Measurements from ENCODE around the gene TIGD4. TPM values are rescaled to one million over a fixed set of nuclear protein-coding genes. Genes with fewer than 3 reads are reported as not detected.
A peak's percentile ranks its signal among the peaks of the same experiment; 100 is the strongest.

The TIGD4 gene
- total RNA-seq, result under 0.01 TPM

GRCh38 chr4:152779513-152780266 is at the start of gene TIGD4, which contains the start of gene ARFIP1:
TIGD4 (minus strand) TSS chr4:152779730; CDS start chr4:152771004, 8,726 bp downstream.
ARFIP1 (plus strand) TSS chr4:152779954; CDS start chr4:152829634, 49,680 bp downstream.
- Histone ChIP-seq H3K4me1 (ENCODE audit: insufficient read depth, low read length) (peaks cover 38% of the 10 kb centered on the region), H3K9me3 (ENCODE audit: low read depth, low read length) (no peaks in the 10 kb centered on the region), H3K4me3 (ENCODE audit: low read length) (peak within 1 kb of the TSS; percentile 84), H3K27me3 (ENCODE audit: insufficient read depth, low read length) (no peaks in the 10 kb centered on the region)

GRCh38 chr4:152828122-152828521 is 48.6 kb upstream of the TIGD4 start:
- Histone ChIP-seq H3K27me3 (ENCODE audit: insufficient read depth, low read length) (no peaks in the 10 kb centered on the region), H3K9me3 (ENCODE audit: low read depth, low read length) (no peaks in the 10 kb centered on the region), H3K4me3 (ENCODE audit: low read length) (no peak overlapping the region), H3K4me1 (ENCODE audit: insufficient read depth, low read length) (no peaks in the 10 kb centered on the region)

GRCh38 chr4:152825336-152825735 is 45.8 kb upstream of the TIGD4 start:
- peaks cover 4% of the 10 kb centered on the region for H3K4me1 ChIP-seq (ENCODE audit: insufficient read depth, low read length)
- no peaks in the 10 kb centered on the region for H3K9me3 ChIP-seq (ENCODE audit: low read depth, low read length)
- H3K4me3 ChIP-seq (ENCODE audit: low read length), result no peak overlapping the region
- H3K27me3 ChIP-seq (ENCODE audit: insufficient read depth, low read length), result no peaks in the 10 kb centered on the region

- no peaks in the 10 kb centered on the region for H3K27me3 ChIP-seq (ENCODE audit: insufficient read depth, low read length)
- H3K4me3 ChIP-seq (ENCODE audit: low read length), result no peak overlapping the region
- H3K9me3 ChIP-seq (ENCODE audit: low read depth, low read length), result no peaks in the 10 kb centered on the region
- H3K4me1 ChIP-seq (ENCODE audit: insufficient read depth, low read length), result peaks cover 11% of the 10 kb centered on the region
Observed at GRCh38 chr4:152824561-152824960, 45.0 kb upstream of the TIGD4 start.

GRCh38 chr4:152822323-152822722 is 42.8 kb upstream of the TIGD4 start:
- Histone ChIP-seq H3K4me1 (ENCODE audit: insufficient read depth, low read length) (peaks cover 22% of the 10 kb centered on the region), H3K4me3 (ENCODE audit: low read length) (no peak overlapping the region), H3K27me3 (ENCODE audit: insufficient read depth, low read length) (no peaks in the 10 kb centered on the region), H3K9me3 (ENCODE audit: low read depth, low read length) (no peaks in the 10 kb centered on the region)

- Histone ChIP-seq H3K4me3 (ENCODE audit: low read length) (no peak overlapping the region), H3K4me1 (ENCODE audit: insufficient read depth, low read length) (peaks cover 35% of the 10 kb centered on the region)
Observed at GRCh38 chr4:152820073-152820472, 40.5 kb upstream of the TIGD4 start.

GRCh38 chr4:152819026-152819645 is 39.6 kb upstream of the TIGD4 start:
- Histone ChIP-seq H3K9me3 (ENCODE audit: low read depth, low read length) (peaks cover 6% of the 10 kb centered on the region), H3K4me3 (ENCODE audit: low read length) (no peak overlapping the region), H3K4me1 (ENCODE audit: insufficient read depth, low read length) (peaks cover 43% of the 10 kb centered on the region), H3K27me3 (ENCODE audit: insufficient read depth, low read length) (no peaks in the 10 kb centered on the region)

More at GRCh38 chr4:152820073-152820472, 40.5 kb upstream of the TIGD4 start:
- Histone ChIP-seq H3K9me3 (ENCODE audit: low read depth, low read length) (no peaks in the 10 kb centered on the region), H3K27me3 (ENCODE audit: insufficient read depth, low read length) (no peaks in the 10 kb centered on the region)

GRCh38 chr4:152817331-152817730 is 37.8 kb upstream of the TIGD4 start:
- peaks cover 14% of the 10 kb centered on the region for H3K9me3 ChIP-seq (ENCODE audit: low read depth, low read length)
- H3K27me3 ChIP-seq (ENCODE audit: insufficient read depth, low read length), result no peaks in the 10 kb centered on the region
- no peak overlapping the region for H3K4me3 ChIP-seq (ENCODE audit: low read length)
- H3K4me1 ChIP-seq (ENCODE audit: insufficient read depth, low read length), result peaks cover 43% of the 10 kb centered on the region

- H3K27me3 ChIP-seq (ENCODE audit: insufficient read depth, low read length), result no peaks in the 10 kb centered on the region
- peaks cover 14% of the 10 kb centered on the region for H3K9me3 ChIP-seq (ENCODE audit: low read depth, low read length)
- H3K4me3 ChIP-seq (ENCODE audit: low read length), result no peak overlapping the region
- peaks cover 36% of the 10 kb centered on the region for H3K4me1 ChIP-seq (ENCODE audit: insufficient read depth, low read length)
Observed at GRCh38 chr4:152815078-152815477, 35.5 kb upstream of the TIGD4 start.

GRCh38 chr4:152810715-152811287 is 31.3 kb upstream of the TIGD4 start:
- Histone ChIP-seq H3K4me3 (ENCODE audit: low read length) (no peak overlapping the region), H3K4me1 (ENCODE audit: insufficient read depth, low read length) (peaks cover 20% of the 10 kb centered on the region), H3K27me3 (ENCODE audit: insufficient read depth, low read length) (no peaks in the 10 kb centered on the region), H3K9me3 (ENCODE audit: low read depth, low read length) (peaks cover 14% of the 10 kb centered on the region)

- peaks cover 3% of the 10 kb centered on the region for H3K9me3 ChIP-seq (ENCODE audit: low read depth, low read length)
- no peak overlapping the region for H3K4me3 ChIP-seq (ENCODE audit: low read length)
- no peaks in the 10 kb centered on the region for H3K27me3 ChIP-seq (ENCODE audit: insufficient read depth, low read length)
- peaks cover 12% of the 10 kb centered on the region for H3K4me1 ChIP-seq (ENCODE audit: insufficient read depth, low read length)
Observed at GRCh38 chr4:152808670-152809069, 29.1 kb upstream of the TIGD4 start.

- Histone ChIP-seq H3K27me3 (ENCODE audit: insufficient read depth, low read length) (no peaks in the 10 kb centered on the region), H3K4me1 (ENCODE audit: insufficient read depth, low read length) (peaks cover 12% of the 10 kb centered on the region), H3K4me3 (ENCODE audit: low read length) (no peak overlapping the region), H3K9me3 (ENCODE audit: low read depth, low read length) (no peaks in the 10 kb centered on the region)
Observed at GRCh38 chr4:152807294-152807829, 27.8 kb upstream of the TIGD4 start.

GRCh38 chr4:152806501-152807125 is 27.1 kb upstream of the TIGD4 start:
- H3K4me3 ChIP-seq (ENCODE audit: low read length), result no peak overlapping the region

GRCh38 chr4:152805818-152806217 is 26.3 kb upstream of the TIGD4 start:
- Histone ChIP-seq H3K4me1 (ENCODE audit: insufficient read depth, low read length) (peaks cover 12% of the 10 kb centered on the region), H3K27me3 (ENCODE audit: insufficient read depth, low read length) (no peaks in the 10 kb centered on the region), H3K9me3 (ENCODE audit: low read depth, low read length) (no peaks in the 10 kb centered on the region), H3K4me3 (ENCODE audit: low read length) (no peak overlapping the region)

More at GRCh38 chr4:152806501-152807125, 27.1 kb upstream of the TIGD4 start:
- Histone ChIP-seq H3K4me1 (ENCODE audit: insufficient read depth, low read length) (peaks cover 12% of the 10 kb centered on the region), H3K27me3 (ENCODE audit: insufficient read depth, low read length) (no peaks in the 10 kb centered on the region), H3K9me3 (ENCODE audit: low read depth, low read length) (no peaks in the 10 kb centered on the region)

Data from mononuclear cell (primary cell).